Ovary (tissue), 3 donors: ENCODE measurements around the gene PDIA2.

Source experiments
- EP300 ChIP-seq: sonication (generic); formaldehyde crosslinking; IDR thresholded peaks from one replicate; pipeline ENCODE4 v1.6.1; 2017; ENCODE audit warnings: antibody characterized with exemption
- POLR2A ChIP-seq: fragments of 450-650 bp; IDR thresholded peaks from one replicate; pipeline ENCODE4 v1.6.1; 2017; ENCODE audit warnings: antibody characterized with exemption, mild to moderate bottlenecking, moderate library complexity
- TF ChIP-seq, protein P1 (sequence below), 3 donors: fragments of 450-650 bp in 2 of 3; fragments of 200-600 bp in 1 of 3; IDR thresholded peaks; one replicate each; pipeline versions ENCODE4 v1.5.1 to v1.8.0; 2016 to 2022; ENCODE audit warnings: antibody characterized with exemption in 3 of 3, mild to moderate bottlenecking in 1 of 3
- donor health status: DM: no; HTN: no; CAD: no.

GRCh38 chr16:321532-321931 is 38.6 kb downstream of the PDIA2 start:
- TF ChIP-seq, protein P1, sequence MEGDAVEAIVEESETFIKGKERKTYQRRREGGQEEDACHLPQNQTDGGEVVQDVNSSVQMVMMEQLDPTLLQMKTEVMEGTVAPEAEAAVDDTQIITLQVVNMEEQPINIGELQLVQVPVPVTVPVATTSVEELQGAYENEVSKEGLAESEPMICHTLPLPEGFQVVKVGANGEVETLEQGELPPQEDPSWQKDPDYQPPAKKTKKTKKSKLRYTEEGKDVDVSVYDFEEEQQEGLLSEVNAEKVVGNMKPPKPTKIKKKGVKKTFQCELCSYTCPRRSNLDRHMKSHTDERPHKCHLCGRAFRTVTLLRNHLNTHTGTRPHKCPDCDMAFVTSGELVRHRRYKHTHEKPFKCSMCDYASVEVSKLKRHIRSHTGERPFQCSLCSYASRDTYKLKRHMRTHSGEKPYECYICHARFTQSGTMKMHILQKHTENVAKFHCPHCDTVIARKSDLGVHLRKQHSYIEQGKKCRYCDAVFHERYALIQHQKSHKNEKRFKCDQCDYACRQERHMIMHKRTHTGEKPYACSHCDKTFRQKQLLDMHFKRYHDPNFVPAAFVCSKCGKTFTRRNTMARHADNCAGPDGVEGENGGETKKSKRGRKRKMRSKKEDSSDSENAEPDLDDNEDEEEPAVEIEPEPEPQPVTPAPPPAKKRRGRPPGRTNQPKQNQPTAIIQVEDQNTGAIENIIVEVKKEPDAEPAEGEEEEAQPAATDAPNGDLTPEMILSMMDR (IDR thresholded peaks at IDR 0.05), result no peak
- no peak for TF ChIP-seq POLR2A
- no peak for TF ChIP-seq EP300
